Activated naive CD4-positive, alpha-beta T cell treated with anti-CD3 and anti-CD28 coated beads for 36 hours (primary cell): ENCODE data around the gene GTF3C6. TPM values are rescaled to one million over a fixed set of nuclear protein-coding genes. Genes with fewer than 3 reads are reported as not detected.
"Not testable (repeated sequence)": the region's sequence is repeated elsewhere in the genome, so short reads cannot be mapped to it uniquely, and the experiment has no call there.

Source experiments
- CTCF ChIA-PET: fragments of 350-600 bp; sonication (Branson Sonifier 250); formaldehyde crosslinking; loops from one replicate; lab custom pipeline; 2021; ENCODE audit warnings: antibody characterized with exemption; lab: Charles Lee
- DNase-seq: peaks from one replicate; pipeline ENCODE4 v3.0.0-alpha.2; 2020
- H3K27ac Mint-ChIP-seq: one replicate; pipeline ENCODE4 v1.8.0; 2021; ENCODE audit warnings: mild to moderate bottlenecking, mixed read lengths
- H3K27me3 Mint-ChIP-seq: one replicate; pipeline ENCODE4 v1.8.0; 2021; ENCODE audit warnings: low read depth, mixed read lengths
- H3K36me3 Mint-ChIP-seq: one replicate; pipeline ENCODE4 v1.8.0; 2021; ENCODE audit warnings: low read depth, mixed read lengths
- H3K4me1 Mint-ChIP-seq: one replicate; pipeline ENCODE4 v1.8.0; 2021; ENCODE audit warnings: low read depth, mixed read lengths
- H3K4me3 Mint-ChIP-seq: one replicate; pipeline ENCODE4 v1.8.0; 2021; ENCODE audit warnings: mild to moderate bottlenecking, moderate library complexity, mixed read lengths
- H3K9me3 Mint-ChIP-seq: one replicate; pipeline ENCODE4 v1.8.0; 2021; ENCODE audit warnings: mixed read lengths
- intact Hi-C: fragments of 100-400 bp; cut with micrococcal nuclease; formaldehyde crosslinking; loops from one replicate; pipeline ENCODE4 v1.15.1; 2023
- total RNA-seq, 2 experiments: library from RNA; stranded (reverse); gene quantifications; one replicate each; pipeline ENCODE4 v1.2.3, GENCODE V29; 2021

The GTF3C6 gene
- total RNA-seq, 2 experiments from 2014 or later: 81.6 to 84.7 TPM

DNA sequence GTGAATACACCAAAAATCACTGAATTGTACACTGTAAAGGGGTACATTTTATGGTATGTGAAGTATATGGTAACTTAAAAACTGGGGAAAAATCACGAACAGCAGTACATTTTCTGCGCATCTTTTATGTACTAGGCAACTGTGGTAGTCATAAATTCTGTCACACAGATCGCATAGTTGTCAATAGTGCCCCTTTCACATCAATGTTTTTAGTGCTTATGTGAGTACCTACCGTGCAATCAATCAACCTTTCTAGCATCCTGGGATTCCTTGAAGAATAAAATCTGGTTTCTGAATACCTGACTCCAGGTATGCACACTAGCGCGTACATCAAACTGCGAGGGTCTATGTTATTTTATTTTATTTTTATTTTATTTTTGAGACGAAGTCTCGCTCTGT is 22.7 kb downstream of the GTF3C6 start:
- intact Hi-C loops: loop anchor here (1.0 kb wide), 4 partner anchors 23 to 801 kb away; partner anchors contain the start of genes CDC40, GTF3C6 and REV3L
- Mint-ChIP-seq H3K4me1 (peaks cover 38% of the 10 kb centered on the region), H3K36me3 (peaks cover 26% of the 10 kb centered on the region), H3K4me3 (peak overlapping the region; percentile 96), H3K27ac (peak overlapping the region; percentile 96), H3K9me3 (no peaks in the 10 kb centered on the region), H3K27me3 (no peaks in the 10 kb centered on the region)
- no peak for DNase-seq
- CTCF ChIA-PET: no interaction called here

DNA sequence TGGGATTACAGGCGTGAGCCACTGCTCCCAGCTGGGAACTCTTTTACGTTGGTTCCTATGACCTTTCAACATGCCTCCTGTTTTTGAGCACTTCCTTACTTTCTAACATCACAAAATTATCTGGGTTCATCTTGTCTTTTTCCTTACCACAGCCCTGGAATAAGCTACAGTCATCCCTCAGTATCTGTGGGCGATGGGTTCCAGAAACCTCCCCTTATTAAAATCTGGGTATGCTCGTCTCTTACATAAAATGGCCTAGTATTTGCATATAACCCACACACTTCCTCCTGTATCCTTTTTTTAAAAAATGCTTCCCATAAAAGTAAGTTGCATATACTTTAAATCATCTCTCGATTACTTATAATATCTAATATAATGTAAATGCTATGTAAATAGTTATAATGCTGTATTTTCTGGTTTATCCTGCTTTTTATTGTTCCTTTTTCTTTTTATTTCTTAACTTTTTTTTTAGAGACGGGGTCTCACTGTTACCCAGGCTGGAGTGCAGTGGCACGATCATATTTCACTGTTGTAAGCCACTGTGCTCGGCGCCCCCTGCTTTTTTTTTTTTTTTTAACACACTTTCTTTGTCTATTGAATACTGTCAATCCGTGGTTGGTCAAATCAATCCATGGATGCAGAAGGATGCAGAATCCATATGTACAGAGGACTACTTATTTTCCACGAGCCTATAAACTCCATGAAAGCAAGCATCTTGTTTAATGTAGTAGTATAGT is 32.5 kb downstream of the GTF3C6 start:
- Mint-ChIP-seq H3K9me3 (no peaks in the 10 kb centered on the region), H3K27me3 (no peaks in the 10 kb centered on the region), H3K27ac (peak overlapping the region; percentile 8), H3K4me1 (peaks cover 16% of the 10 kb centered on the region), H3K4me3 (no peak overlapping the region), H3K36me3 (peaks cover 42% of the 10 kb centered on the region)
- DNase-seq: no peak
- CTCF ChIA-PET: no interaction called here
- intact Hi-C loops: loop anchor here (2.0 kb wide), 1 partner anchor 308 kb away; no protein-coding TSS in a partner anchor

DNA sequence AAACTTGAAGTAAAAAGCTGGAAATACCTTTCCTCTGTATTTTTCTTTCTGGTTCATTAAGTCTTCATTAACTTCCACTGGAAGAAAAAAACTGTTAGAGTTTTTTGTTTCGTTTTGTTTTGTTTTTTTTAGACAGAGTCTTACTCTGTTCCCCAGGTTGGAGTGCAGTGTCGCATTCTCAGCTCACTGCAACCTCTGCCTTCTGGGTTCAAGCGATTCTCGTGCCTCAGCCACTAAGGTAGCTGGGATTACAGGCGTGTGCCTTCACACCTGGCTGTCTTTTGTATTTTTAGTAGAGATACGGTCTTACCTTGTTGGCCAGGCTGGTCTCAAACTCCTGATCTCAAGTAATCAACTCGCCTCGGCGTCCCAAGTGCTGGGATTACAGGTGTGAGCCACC is 38.2 kb downstream of the GTF3C6 start:
- CTCF ChIA-PET: no interaction called here
- H3K27ac Mint-ChIP-seq: no peak overlapping the region
- peaks cover 44% of the 10 kb centered on the region for H3K36me3 Mint-ChIP-seq

DNA sequence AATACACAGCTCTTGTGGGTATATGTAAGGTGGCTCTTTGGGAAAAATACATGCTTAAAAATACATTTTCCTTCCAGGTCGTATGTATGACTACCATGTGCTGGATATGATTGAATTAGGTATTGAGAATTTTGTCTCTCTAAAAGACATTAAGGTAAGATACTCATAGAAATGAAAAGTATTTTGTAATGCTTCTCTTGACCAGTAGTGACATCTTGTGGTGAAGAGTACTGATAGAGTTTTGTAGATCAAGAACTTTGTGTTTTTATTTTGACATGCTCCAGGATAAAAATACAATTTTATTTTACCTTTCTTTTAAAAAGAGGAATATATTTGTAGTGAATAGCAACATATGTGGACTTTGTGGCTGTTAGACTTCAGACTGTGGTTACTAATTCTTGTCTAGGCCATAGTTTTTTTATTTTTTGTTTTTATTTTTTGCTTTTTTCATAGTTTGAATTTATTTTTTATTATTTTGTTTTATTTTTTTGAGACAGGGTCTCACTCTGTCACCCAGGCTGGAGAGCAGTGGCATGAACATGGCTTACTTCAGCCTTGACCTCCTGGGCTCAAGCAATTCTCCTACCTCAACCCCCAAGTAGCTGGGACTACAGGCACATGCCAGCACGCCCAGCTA is 41.2 kb downstream of the GTF3C6 start:
- no peak overlapping the region for H3K4me3 Mint-ChIP-seq
- no peak for DNase-seq
- CTCF ChIA-PET: interaction anchor here (0.7 to 1.5 kb wide), 5 partner anchors 11 to 473 kb away, joined by 3 to 9 read pairs (median 3); no protein-coding TSS in a partner anchor
- H3K9me3 Mint-ChIP-seq: no peaks in the 10 kb centered on the region
- no peak overlapping the region for H3K27ac Mint-ChIP-seq
- intact Hi-C loops: loop anchor here (1.0 to 5.0 kb wide), 2 partner anchors 317 to 472 kb away; no protein-coding TSS in a partner anchor
- H3K36me3 Mint-ChIP-seq: peaks cover 44% of the 10 kb centered on the region
- peaks cover 2% of the 10 kb centered on the region for H3K4me1 Mint-ChIP-seq
- no peaks in the 10 kb centered on the region for H3K27me3 Mint-ChIP-seq

More for the DNA sequence above, 38.2 kb downstream of the GTF3C6 start:
- no peak for DNase-seq
- Mint-ChIP-seq H3K27me3 (no peaks in the 10 kb centered on the region), H3K4me3 (no peak overlapping the region), H3K9me3 (no peaks in the 10 kb centered on the region), H3K4me1 (peaks cover 4% of the 10 kb centered on the region)
- intact Hi-C loops: loop anchor here (5.0 kb wide), 1 partner anchor 469 kb away; no protein-coding TSS in a partner anchor

DNA sequence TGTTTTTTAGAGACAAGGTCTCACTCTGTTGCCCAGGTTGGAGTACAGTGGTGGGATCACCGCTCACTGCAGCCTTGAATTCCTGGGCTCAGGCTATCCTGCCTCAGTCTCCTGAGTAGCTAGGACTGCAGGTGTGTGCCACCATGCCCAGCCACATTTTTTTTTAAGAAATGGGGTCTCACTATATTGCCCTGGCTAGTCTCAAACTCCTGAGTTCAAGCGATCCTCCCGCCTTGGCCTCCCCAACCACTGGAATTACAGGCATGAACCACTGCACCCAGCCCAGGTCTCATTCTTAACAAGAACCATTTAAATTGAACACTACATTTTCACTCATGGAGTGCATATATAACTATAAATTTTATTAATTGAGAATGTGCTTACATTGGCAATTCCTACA is 43.8 kb downstream of the GTF3C6 start:
- Mint-ChIP-seq H3K27ac (no peak overlapping the region), H3K27me3 (no peaks in the 10 kb centered on the region), H3K4me3 (no peak overlapping the region), H3K9me3 (no peaks in the 10 kb centered on the region), H3K4me1 (peaks cover 6% of the 10 kb centered on the region), H3K36me3 (peaks cover 30% of the 10 kb centered on the region)
- intact Hi-C loops: no loop called here
- CTCF ChIA-PET: no interaction called here
- DNase-seq: no peak

DNA sequence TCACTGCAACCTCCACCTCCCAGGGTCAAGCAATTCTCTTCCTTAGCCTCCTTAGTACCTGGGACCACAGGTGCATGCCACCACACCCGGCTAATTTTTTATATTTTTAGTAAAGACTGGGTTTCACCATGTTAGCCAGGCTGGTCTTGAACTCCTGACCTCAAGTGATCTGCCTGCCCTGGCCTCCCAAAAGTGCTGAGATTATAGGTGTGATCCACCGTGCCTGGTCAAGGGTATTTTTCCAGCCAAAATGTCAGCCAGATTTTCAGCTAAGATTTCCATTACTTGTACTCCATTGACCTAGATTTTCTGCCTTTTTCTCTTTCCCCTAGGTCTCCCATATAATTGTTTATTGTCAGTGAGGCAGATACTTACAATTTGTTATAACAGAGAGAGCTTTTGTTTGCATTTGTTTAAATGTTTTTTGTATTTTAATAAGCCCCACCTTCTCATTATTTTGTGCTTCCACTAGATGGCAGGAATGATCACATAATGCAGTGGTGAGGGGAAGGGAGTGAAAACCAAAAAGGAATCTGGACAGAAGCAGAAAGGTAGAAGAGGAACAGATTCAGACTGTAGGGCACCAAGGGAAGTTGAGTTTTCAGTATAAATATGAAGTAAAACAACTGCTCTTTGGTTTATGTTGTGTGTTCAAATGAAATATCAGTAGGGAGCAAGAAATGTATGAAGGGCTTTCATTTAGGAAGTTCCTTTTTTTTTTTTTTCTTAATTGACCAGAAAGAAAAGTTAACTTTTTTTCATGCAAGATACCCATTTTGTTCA is 53.0 kb downstream of the GTF3C6 start:
- Mint-ChIP-seq H3K27ac (no peak overlapping the region), H3K4me1 (peaks cover 6% of the 10 kb centered on the region), H3K4me3 (no peak overlapping the region), H3K9me3 (no peaks in the 10 kb centered on the region), H3K36me3 (peaks cover 28% of the 10 kb centered on the region), H3K27me3 (no peaks in the 10 kb centered on the region)
- intact Hi-C loops: loop anchor here (1.0 to 10.0 kb wide), 3 partner anchors 199 to 1033 kb away; a partner anchor contains a TSS
- CTCF ChIA-PET: interaction anchor here (0.6 to 3.7 kb wide), 27 partner anchors 10 to 1032 kb away, joined by 3 to 20 read pairs (median 4); no protein-coding TSS in a partner anchor
- DNase-seq: no peak

DNA sequence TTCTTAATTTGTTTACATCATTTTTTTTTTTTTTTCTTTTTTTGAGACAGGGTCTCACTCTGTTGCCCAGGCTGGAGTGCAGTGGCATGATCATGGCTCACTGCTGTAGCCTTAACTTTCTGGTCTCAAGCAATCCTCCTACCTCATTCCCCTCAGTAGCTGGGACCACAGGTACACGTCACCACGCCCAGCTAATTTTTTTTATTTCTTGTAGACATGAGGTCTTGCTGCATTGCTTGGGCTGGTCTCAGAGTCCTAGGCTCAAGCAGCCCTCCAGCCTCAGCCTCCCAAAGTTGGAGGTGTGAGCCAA is 53.6 kb downstream of the GTF3C6 start:
- Mint-ChIP-seq H3K4me3 (no peak overlapping the region), H3K27ac (no peak overlapping the region)
- intact Hi-C loops: loop anchor here (5.0 to 10.0 kb wide), 2 partner anchors 245 to 1033 kb away; a partner anchor contains a TSS

DNA sequence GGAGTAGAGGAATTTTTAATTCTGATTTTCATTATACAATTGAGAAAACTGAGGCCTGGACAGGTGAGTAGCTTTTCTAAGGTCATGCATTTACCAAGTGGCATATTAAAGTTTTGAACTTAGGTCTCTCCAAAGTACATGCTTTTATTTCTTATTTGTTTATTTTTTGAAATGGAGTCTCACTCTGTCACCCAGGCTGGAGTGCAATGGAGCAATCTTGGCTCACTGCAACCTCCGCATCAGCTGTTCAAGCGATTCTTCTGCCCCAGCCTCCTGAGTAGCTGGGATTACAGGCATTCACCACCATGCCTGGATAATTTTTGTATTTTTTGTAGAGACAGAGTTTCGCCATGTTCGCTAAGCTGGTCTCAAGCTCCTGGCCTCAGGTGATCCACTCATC is 54.0 kb downstream of the GTF3C6 start:
- not testable (repeated sequence) for H3K27ac Mint-ChIP-seq, DNase-seq, H3K9me3 Mint-ChIP-seq, H3K27me3 Mint-ChIP-seq, H3K4me1 Mint-ChIP-seq, H3K4me3 Mint-ChIP-seq
- H3K36me3 Mint-ChIP-seq: peaks cover 28% of the 10 kb centered on the region
- intact Hi-C loops: loop anchor here (5.0 to 10.0 kb wide), 2 partner anchors 245 to 1032 kb away; a partner anchor contains a TSS
- CTCF ChIA-PET: interaction anchor here (0.7 to 3.7 kb wide), 3 partner anchors 14 to 480 kb away, joined by 4 to 10 read pairs (median 7); no protein-coding TSS in a partner anchor

More for the DNA sequence above, 53.6 kb downstream of the GTF3C6 start:
- Mint-ChIP-seq H3K27me3 (no peaks in the 10 kb centered on the region), H3K4me1 (peaks cover 6% of the 10 kb centered on the region), H3K9me3 (no peaks in the 10 kb centered on the region), H3K36me3 (peaks cover 28% of the 10 kb centered on the region)
- CTCF ChIA-PET: interaction anchor here (0.7 to 3.7 kb wide), 11 partner anchors 11 to 485 kb away, joined by 3 to 10 read pairs (median 4); no protein-coding TSS in a partner anchor
- no peak for DNase-seq

DNA sequence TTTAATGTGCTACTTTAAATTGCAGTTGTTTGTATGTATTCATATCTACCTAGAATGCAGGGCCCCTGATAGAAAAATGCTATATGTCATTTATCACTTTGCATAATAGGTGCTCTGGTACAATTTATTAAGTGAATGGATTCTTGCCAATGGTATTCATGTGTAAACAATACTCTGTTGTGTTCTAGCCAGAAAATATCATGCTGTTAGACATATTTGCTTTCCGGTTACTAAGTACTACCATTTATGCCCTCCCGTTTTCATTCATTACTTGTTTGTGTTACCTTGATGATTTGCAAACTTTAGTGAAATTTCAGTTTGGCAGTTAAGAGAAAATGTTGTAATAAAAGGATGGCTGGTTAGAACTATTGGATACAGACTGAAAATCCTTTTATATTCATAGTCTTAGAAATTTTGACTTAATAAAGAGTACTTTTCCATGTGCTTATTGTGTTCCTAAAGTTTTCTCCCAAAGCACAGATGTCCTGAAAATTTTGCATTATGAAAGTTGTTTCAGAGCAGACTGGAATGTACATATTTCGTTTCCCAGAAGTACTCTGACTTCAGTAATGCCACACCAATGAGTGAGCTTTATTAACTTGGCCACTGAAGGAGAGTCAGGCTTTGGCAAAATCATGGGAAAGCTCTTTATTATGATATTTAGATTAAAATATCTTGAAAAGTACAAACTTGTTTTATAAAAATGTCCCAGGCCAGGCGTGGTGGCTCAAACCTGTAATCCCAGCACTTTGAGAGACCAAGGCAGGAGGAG is 54.8 kb downstream of the GTF3C6 start:
- Mint-ChIP-seq H3K27ac (no peak overlapping the region), H3K36me3 (peaks cover 26% of the 10 kb centered on the region), H3K9me3 (no peaks in the 10 kb centered on the region), H3K27me3 (no peaks in the 10 kb centered on the region), H3K4me1 (peaks cover 6% of the 10 kb centered on the region), H3K4me3 (no peak overlapping the region)
- intact Hi-C loops: loop anchor here (5.0 to 10.0 kb wide), 2 partner anchors 244 to 1031 kb away; a partner anchor contains a TSS
- DNase-seq: no peak
- CTCF ChIA-PET: interaction anchor here (0.6 to 3.0 kb wide), 3 partner anchors 10 to 197 kb away, joined by 5 to 7 read pairs (median 7); no protein-coding TSS in a partner anchor

DNA sequence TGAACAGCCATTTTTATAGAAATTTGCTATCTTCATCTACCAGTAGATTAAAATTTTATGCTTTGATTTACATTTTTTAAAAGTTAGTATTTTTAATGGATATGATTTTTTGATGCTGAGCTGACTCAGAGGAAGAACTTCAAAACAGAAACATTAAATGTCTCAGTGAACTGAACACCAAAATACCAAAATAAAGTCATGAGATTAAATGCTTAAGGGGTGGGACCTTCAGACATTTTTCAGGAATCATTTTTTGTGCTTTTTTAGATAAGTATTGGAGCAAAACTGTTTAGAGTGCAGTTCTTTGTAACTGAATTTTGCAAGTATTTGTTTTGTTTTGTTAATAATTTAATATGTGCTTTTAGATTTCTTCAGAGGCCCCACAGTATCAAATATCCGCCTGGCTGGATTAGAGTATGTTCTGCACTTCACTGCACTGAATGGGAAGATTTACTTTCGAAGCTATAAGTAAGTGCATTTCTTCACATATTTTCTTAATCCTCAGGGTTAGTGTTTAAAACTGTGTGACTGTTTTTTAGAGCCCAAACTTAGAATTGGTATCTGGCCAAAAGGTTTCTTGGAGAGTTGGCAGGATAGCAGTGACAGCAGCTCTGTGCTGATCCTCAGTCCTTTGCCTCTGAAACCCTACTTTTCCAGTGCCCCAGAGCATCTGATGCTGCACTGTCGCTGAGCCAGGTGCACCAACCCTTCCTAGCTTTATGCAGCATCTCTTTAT is 57.1 kb downstream of the GTF3C6 start:
- peaks cover 29% of the 10 kb centered on the region for H3K36me3 Mint-ChIP-seq
- H3K9me3 Mint-ChIP-seq: no peaks in the 10 kb centered on the region
- peaks cover 6% of the 10 kb centered on the region for H3K4me1 Mint-ChIP-seq
- H3K4me3 Mint-ChIP-seq: no peak overlapping the region
- intact Hi-C loops: loop anchor here (10.0 kb wide), 1 partner anchor 1029 kb away; no protein-coding TSS in a partner anchor
- CTCF ChIA-PET: interaction anchor here (3.0 kb wide), 1 partner anchor 194 kb away, joined by 7 read pairs; no protein-coding TSS in a partner anchor
- no peak for DNase-seq
- no peak overlapping the region for H3K27ac Mint-ChIP-seq
- H3K27me3 Mint-ChIP-seq: no peaks in the 10 kb centered on the region

DNA sequence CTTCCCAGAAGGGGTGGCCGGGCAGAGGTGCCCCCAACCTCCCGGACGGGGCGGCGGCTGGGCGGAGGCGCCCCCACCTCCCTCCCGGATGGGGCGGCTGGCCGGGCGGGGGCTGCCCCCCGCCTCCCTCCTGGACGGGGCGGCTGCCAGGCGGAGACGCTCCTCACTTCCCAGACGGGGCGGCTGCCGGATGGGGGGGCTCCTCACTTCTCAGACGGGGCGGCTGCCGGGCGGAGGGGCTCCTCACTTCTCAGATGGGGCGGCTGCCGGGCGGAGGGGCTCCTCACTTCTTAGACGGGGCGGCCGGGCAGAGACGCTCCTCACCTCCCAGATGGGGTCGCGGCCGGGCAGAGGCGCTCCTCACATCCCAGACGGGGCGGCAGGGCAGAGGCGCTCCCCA is 58.7 kb downstream of the GTF3C6 start:
- H3K9me3 Mint-ChIP-seq, H3K27me3 Mint-ChIP-seq, DNase-seq, CTCF ChIA-PET, H3K4me3 Mint-ChIP-seq, H3K4me1 Mint-ChIP-seq, H3K27ac Mint-ChIP-seq: not testable (repeated sequence)
- peaks cover 20% of the 10 kb centered on the region for H3K36me3 Mint-ChIP-seq
- intact Hi-C loops: loop anchor here (10.0 kb wide), 1 partner anchor 1028 kb away; no protein-coding TSS in a partner anchor
